Epithelial cell of esophagus (primary cell): ENCODE measurements around the gene UBASH3A.

Experiments
- DNase-seq: peaks from one replicate; pipeline ENCODE4 v3.0.0; 2010; ENCODE audit warnings: low read depth
- H3K4me3 ChIP-seq: 2 replicates; pipeline ENCODE4 v1.5.1; 2011; ENCODE audit warnings: mild to moderate bottlenecking, low read length, control low read depth
- TF ChIP-seq, protein P1 (sequence below): IDR thresholded peaks from 2 replicates; pipeline ENCODE4 v1.5.1; 2011; ENCODE audit warnings: low read depth, mild to moderate bottlenecking, low read length, control low read depth, inconsistent platforms; ENCODE audit not compliant: insufficient read depth; ENCODE audit errors: missing control alignments

UBASH3A gene

GRCh38 chr21:42423197-42423675, 19.5 kb downstream of the UBASH3A start:
- TF ChIP-seq, protein P1, sequence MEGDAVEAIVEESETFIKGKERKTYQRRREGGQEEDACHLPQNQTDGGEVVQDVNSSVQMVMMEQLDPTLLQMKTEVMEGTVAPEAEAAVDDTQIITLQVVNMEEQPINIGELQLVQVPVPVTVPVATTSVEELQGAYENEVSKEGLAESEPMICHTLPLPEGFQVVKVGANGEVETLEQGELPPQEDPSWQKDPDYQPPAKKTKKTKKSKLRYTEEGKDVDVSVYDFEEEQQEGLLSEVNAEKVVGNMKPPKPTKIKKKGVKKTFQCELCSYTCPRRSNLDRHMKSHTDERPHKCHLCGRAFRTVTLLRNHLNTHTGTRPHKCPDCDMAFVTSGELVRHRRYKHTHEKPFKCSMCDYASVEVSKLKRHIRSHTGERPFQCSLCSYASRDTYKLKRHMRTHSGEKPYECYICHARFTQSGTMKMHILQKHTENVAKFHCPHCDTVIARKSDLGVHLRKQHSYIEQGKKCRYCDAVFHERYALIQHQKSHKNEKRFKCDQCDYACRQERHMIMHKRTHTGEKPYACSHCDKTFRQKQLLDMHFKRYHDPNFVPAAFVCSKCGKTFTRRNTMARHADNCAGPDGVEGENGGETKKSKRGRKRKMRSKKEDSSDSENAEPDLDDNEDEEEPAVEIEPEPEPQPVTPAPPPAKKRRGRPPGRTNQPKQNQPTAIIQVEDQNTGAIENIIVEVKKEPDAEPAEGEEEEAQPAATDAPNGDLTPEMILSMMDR: no peak
- H3K4me3 ChIP-seq: no peak overlapping the region
- DNase-seq: no peak

GRCh38 chr21:42423685-42424084, 20.0 kb downstream of the UBASH3A start:
- no peak for DNase-seq
- H3K4me3 ChIP-seq: no peak overlapping the region
- TF ChIP-seq, protein P1: no peak

DNA sequence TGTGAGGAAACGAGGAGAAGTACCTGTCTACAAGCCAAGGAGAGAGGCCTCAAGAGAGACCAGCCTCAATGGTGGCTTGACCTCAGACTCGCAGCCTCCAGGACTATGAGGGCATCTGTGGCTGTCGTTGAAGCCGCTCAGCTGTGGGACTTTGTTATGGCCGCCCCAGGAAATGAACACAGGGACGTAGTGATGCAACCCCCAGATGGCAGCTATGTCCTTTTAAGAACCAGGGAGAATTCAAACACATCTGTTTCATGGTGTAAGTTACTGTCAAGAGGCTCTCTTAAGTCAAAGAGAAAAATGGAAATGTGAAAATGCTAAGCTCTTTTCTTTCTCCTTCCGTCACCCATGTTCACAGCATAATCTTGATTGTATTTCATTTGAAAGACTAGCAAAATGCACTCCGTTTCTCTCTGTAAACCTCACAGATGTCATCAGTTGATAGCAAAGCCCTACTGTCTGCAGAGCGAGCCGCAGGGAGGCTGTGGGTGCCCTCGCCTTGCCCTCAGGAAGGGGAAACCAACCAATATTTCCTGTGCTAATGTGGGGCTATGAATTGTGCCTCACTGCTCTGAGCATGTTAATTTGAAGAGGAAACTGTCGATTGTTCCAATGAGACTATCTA, 21.3 kb downstream of the UBASH3A start:
- TF ChIP-seq, protein P1: no peak
- no peak overlapping the region for H3K4me3 ChIP-seq

GRCh38 chr21:42425591-42425990, 21.9 kb downstream of the UBASH3A start:
- no peak overlapping the region for H3K4me3 ChIP-seq
- DNase-seq: no peak
- TF ChIP-seq, protein P1: no peak

More for the DNA sequence above, 21.3 kb downstream of the UBASH3A start:
- DNase-seq: no peak

DNA sequence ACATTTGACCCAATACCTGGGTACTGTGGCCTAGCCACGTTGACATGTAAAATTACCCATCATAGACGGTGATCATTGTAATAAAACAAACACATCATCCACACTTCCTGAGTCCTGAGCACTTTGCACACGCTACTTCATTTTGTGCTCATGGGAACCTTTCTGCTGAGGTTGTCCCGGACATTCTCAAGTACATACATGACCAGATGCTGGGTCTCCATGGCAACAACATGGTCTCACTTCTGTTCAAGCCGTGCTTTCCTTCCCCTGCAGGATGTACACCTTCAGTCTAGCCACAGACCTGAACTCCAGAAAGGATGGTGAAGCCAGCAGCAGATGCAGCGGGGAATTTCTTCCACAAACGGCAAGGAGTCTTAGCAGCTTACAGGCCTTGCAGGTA, 22.7 kb downstream of the UBASH3A start:
- TF ChIP-seq, protein P1: no peak
- no peak overlapping the region for H3K4me3 ChIP-seq
- DNase-seq: no peak

DNA sequence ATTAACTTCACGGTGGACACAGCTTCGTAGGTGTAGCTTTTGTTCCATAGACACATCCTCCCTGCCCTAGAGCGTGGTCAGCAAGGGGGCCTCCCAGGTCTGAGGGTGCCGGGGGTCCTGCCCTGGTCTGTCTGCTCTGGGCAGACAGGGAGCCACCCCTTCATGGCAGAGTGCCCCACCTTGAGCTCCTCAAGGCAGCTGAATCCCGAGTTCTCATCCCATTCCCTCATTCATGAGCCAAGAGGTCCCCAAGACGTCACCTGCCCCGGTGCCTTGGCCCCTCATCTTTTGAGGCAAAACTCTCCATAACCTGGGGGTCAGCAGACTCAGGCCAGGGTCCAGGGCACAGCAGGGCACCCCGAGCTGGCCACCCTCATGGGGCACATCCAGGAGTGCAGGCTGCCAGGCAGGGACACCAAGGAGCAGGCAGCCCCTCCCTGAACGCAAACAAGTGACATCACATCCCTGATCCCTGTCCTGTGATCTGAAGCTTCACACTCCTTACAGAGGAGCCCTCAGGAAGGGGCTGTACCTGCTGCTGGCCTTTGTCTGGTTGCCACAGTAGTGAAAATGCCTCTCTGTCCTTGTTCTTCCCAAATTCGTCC, 23.3 kb downstream of the UBASH3A start:
- TF ChIP-seq, protein P1: no peak
- no peak for DNase-seq
- H3K4me3 ChIP-seq: no peak overlapping the region
